HCT116 (cell line): ENCODE data around the gene PRCD. TPM values are rescaled to one million over a fixed set of nuclear protein-coding genes. Genes with fewer than 3 reads are reported as not detected.

Experiments used
- ATAC-seq: fragments of 200-7000 bp; cut with Tn5 transposase; 2 replicates; pipeline ENCODE4 v1.9.1; 2020; ENCODE audit warnings: mild to moderate bottlenecking, moderate library complexity
- BruUV-seq: library from RNA; stranded (reverse); fragments of 400-500 nt; replicated peaks from 2 replicates; lab custom pipeline; 2021; lab: Mats Ljungman, UMichigan
- CTCF ChIA-PET: fragments of 300-600 bp; sonication (Branson Sonifier 250); formaldehyde crosslinking; loops from one replicate; lab custom pipeline; 2021; ENCODE audit warnings: antibody characterized with exemption; lab: Charles Lee
- POLR2A ChIA-PET: fragments of 300-600, 350-600 bp; sonication (Branson Sonifier 250); formaldehyde crosslinking; loops from one replicate; lab custom pipeline; 2021; ENCODE audit warnings: antibody characterized with exemption; lab: Charles Lee
- RAD21 ChIA-PET, 2 experiments: fragments of 300-600 bp; sonication (Branson Sonifier 250); formaldehyde crosslinking; loops; one replicate each; lab custom pipeline; 2023; ENCODE audit warnings: low total read pairs in 2 of 2; ENCODE audit not compliant: uncharacterized antibody in 2 of 2, unreplicated experiment in 2 of 2, low non-redundant PET in 1 of 2; lab: Charles Lee
- DNase-seq: peaks from one replicate; pipeline ENCODE4 v3.0.0-alpha.2; 2010; ENCODE audit warnings: low read depth, low spot score
- H2AFZ ChIP-seq: fragments of 200-600 bp; shearing (Covaris generic), sonication (generic); 2 replicates; pipeline ENCODE4 v1.6.1; 2017; ENCODE audit warnings: low read depth, mixed run types, mixed read lengths, antibody characterized with exemption, low read length; ENCODE audit not compliant: poor library complexity, severe bottlenecking
- H3K27ac ChIP-seq: 2 replicates; pipeline ENCODE4 v1.5.1; 2012; ENCODE audit warnings: low read depth, low read length
- H3K27me3 ChIP-seq: fragments of 200-600 bp; sonication (generic); 2 replicates; pipeline ENCODE4 v1.6.1; 2016; ENCODE audit warnings: mixed run types, low read length, mixed read lengths; ENCODE audit not compliant: insufficient read depth
- H3K36me3 ChIP-seq, 2 experiments: fragments of 200-500 bp in 1 of 2; fragments of 200-600 bp in 1 of 2; sonication (Bioruptor generic) in 1 of 2; sonication (generic) in 1 of 2; 2 replicates each; pipeline versions ENCODE4 v1.5.1 to v1.6.1; 2014 to 2016; ENCODE audit warnings: low read length in 2 of 2, inconsistent platforms in 1 of 2, mixed read lengths in 1 of 2, mixed run types in 1 of 2; ENCODE audit not compliant: insufficient read depth in 2 of 2, control insufficient read depth in 1 of 2
- H3K4me1 ChIP-seq, 2 experiments: fragments of 200-600 bp in 1 of 2; sonication (generic) in 1 of 2; 2 replicates each; pipeline versions ENCODE4 v1.5.1 to v1.6.1; 2012 to 2017; ENCODE audit warnings: low read length in 2 of 2, inconsistent platforms in 1 of 2, mild to moderate bottlenecking in 1 of 2, mixed read lengths in 1 of 2, mixed run types in 1 of 2, moderate library complexity in 1 of 2; ENCODE audit not compliant: insufficient read depth in 2 of 2, control insufficient read depth in 1 of 2
- H3K4me2 ChIP-seq: fragments of 200-600 bp; sonication (generic); 2 replicates; pipeline ENCODE4 v1.6.1; 2017; ENCODE audit warnings: mixed run types, low read length, mixed read lengths
- H3K4me3 ChIP-seq, 2 experiments: fragments of 200-600 bp in 1 of 2; sonication (generic) in 1 of 2; replicated peaks in 1 of 2; 2 replicates each; pipeline ENCODE4 v1.5.1; 2011 to 2016; ENCODE audit warnings: low read length in 2 of 2, control low read depth in 1 of 2, low read depth in 1 of 2, mild to moderate bottlenecking in 1 of 2, mixed read lengths in 1 of 2, mixed run types in 1 of 2
- H3K79me2 ChIP-seq: fragments of 200-600 bp; sonication (generic); 2 replicates; pipeline ENCODE4 v1.6.1; 2017; ENCODE audit warnings: mild to moderate bottlenecking, mixed run types, low read length, moderate library complexity, mixed read lengths; ENCODE audit not compliant: insufficient read depth
- H3K9ac ChIP-seq: fragments of 200-600 bp; sonication (generic); 2 replicates; pipeline ENCODE4 v1.6.1; 2016; ENCODE audit warnings: low read length, mixed read lengths
- H3K9me2 ChIP-seq: fragments of 200-600 bp; sonication (generic), shearing (Covaris generic); 2 replicates; pipeline ENCODE4 v1.6.1; 2017; ENCODE audit warnings: mixed run types, mild to moderate bottlenecking, moderate library complexity; ENCODE audit not compliant: insufficient read depth
- H3K9me3 ChIP-seq, 2 experiments: fragments of 200-500 bp in 1 of 2; fragments of 200-600 bp in 1 of 2; sonication (Bioruptor generic) in 1 of 2; sonication (generic) in 1 of 2; 2 replicates each; pipeline ENCODE4 v1.6.1; 2014 to 2017; ENCODE audit warnings: low read length in 2 of 2, mixed read lengths in 2 of 2, inconsistent platforms in 1 of 2, low read depth in 1 of 2, mild to moderate bottlenecking in 1 of 2, mixed run types in 1 of 2, moderate library complexity in 1 of 2; ENCODE audit not compliant: control insufficient read depth in 1 of 2, insufficient read depth in 1 of 2
- H4K20me1 ChIP-seq: fragments of 200-600 bp; sonication (generic), shearing (Covaris generic); 2 replicates; pipeline ENCODE4 v1.6.1; 2017; ENCODE audit warnings: mixed run types, mild to moderate bottlenecking, moderate library complexity; ENCODE audit not compliant: insufficient read depth
- CEBPB ChIP-seq: IDR thresholded peaks from 2 replicates; pipeline ENCODE4 v1.6.1; 2012; ENCODE audit warnings: low read depth
- CTCF ChIP-seq, 3 experiments: fragments of 200-600 bp in 1 of 3; sonication (generic) in 1 of 3; IDR thresholded peaks in 2 of 3; conservative IDR thresholded peaks in 1 of 3; 2 replicates each; pipeline ENCODE4 v1.5.1; 2012 to 2017; ENCODE audit warnings: low read depth in 2 of 3, low read length in 2 of 3, antibody characterized with exemption in 1 of 3, borderline replicate concordance in 1 of 3, control low read depth in 1 of 3, mild to moderate bottlenecking in 1 of 3, mixed read lengths in 1 of 3, mixed run types in 1 of 3, moderate library complexity in 1 of 3; ENCODE audit not compliant: insufficient read depth in 1 of 3
- EGR1 ChIP-seq: IDR thresholded peaks from 2 replicates; pipeline ENCODE4 v1.6.1; 2012; ENCODE audit warnings: low read depth
- ELF1 ChIP-seq: IDR thresholded peaks from 2 replicates; pipeline ENCODE4 v1.6.1; 2012; ENCODE audit warnings: low read depth, borderline replicate concordance
- EZH2 ChIP-seq: fragments of 200-600 bp; sonication (generic); IDR thresholded peaks from 2 replicates; pipeline ENCODE4 v1.6.1; 2017; ENCODE audit warnings: antibody characterized with exemption, mixed run types
- EZH2phosphoT487 ChIP-seq: fragments of 200-600 bp; IDR thresholded peaks from 2 replicates; pipeline ENCODE4 v1.6.1; 2018; ENCODE audit warnings: antibody characterized with exemption, borderline replicate concordance
- FOSL1 ChIP-seq: IDR thresholded peaks from 2 replicates; pipeline ENCODE4 v1.6.1; 2012; ENCODE audit warnings: low read depth
- JUND ChIP-seq: IDR thresholded peaks from 2 replicates; pipeline ENCODE4 v1.6.1; 2012
- POLR2AphosphoS5 ChIP-seq: IDR thresholded peaks from 2 replicates; pipeline ENCODE4 v1.6.1; 2011; ENCODE audit warnings: mild to moderate bottlenecking, low read depth, low read length, moderate library complexity
- REST ChIP-seq: IDR thresholded peaks from 2 replicates; pipeline ENCODE4 v1.6.1; 2012; ENCODE audit warnings: low read depth
- SIN3A ChIP-seq: IDR thresholded peaks from 2 replicates; pipeline ENCODE4 v1.6.1; 2012; ENCODE audit warnings: low read depth
- SP1 ChIP-seq: IDR thresholded peaks from 2 replicates; pipeline ENCODE4 v1.6.1; 2012; ENCODE audit warnings: low read depth
- TCF7L2 ChIP-seq: IDR thresholded peaks from 2 replicates; pipeline ENCODE4 v1.7.0; 2011; ENCODE audit warnings: borderline replicate concordance, inconsistent platforms; ENCODE audit not compliant: insufficient read depth, insufficient read length; ENCODE audit errors: extremely low read depth
- YY1 ChIP-seq: IDR thresholded peaks from 2 replicates; pipeline ENCODE4 v1.6.1; 2011; ENCODE audit warnings: low read length, low read depth, moderate library complexity, mild to moderate bottlenecking; ENCODE audit not compliant: insufficient replicate concordance; ENCODE audit errors: extremely low read depth
- intact Hi-C: fragments of 100-400 bp; cut with micrococcal nuclease; formaldehyde crosslinking; loops from 2 replicates; pipeline ENCODE4 v1.10.0; 2022
- total RNA-seq: library from RNA; stranded (reverse); gene quantifications from one replicate; pipeline ENCODE4 v1.2.1, GENCODE V29; 2021; ENCODE audit not compliant: unreplicated experiment
- TF ChIP-seq, protein P1 (sequence below): IDR thresholded peaks from 2 replicates; pipeline ENCODE4 v1.6.1; 2012

Gene PRCD
- total RNA-seq, 1 experiment from 2014 or later: not detected

- Histone ChIP-seq H3K9ac (no peak overlapping the region), H3K9me3 (no peaks in the 10 kb centered on the region), H4K20me1 (no peaks in the 10 kb centered on the region), H3K4me1 (peaks cover 17 to 56% of the 10 kb centered on the region in 2 experiments), H3K27ac (no peak overlapping the region), H3K79me2 (no peaks in the 10 kb centered on the region; the same call in 1 of the 2 replicates), H2AFZ (no peak overlapping the region), H3K9me2 (no peaks in the 10 kb centered on the region), H3K4me3 (no peak overlapping the region)
- ChIA-PET RAD21 (no interaction called here), CTCF (interaction anchor here (1.7 kb wide), 1 partner anchor 33 kb away, joined by 4 read pairs; no protein-coding TSS in a partner anchor), POLR2A (interaction anchor here (1.0 to 2.0 kb wide), 2 partner anchors 10 to 13 kb away, joined by 3 to 7 read pairs; partner anchors contain the start of gene RHBDF2)
- intact Hi-C loops: no loop called here
- no TSS peak for BruUV-seq
- no peak for ATAC-seq
- TF ChIP-seq REST (no peak), EGR1 (no peak), FOSL1 (no peak), POLR2AphosphoS5 (no peak), SIN3A (no peak), JUND (no peak), SP1 (no peak), EZH2 (no peak), YY1 (no peak), CEBPB (no peak), EZH2phosphoT487 (no peak), TCF7L2 (no peak), ELF1 (no peak), CTCF (IDR thresholded peaks at IDR 0.05 in 2 of 3, conservative IDR thresholded peaks at IDR 0.05 in 1 of 3; ENCODE audit: borderline replicate concordance in 1 of 3, insufficient read depth in 1 of 3, low read depth in 2 of 3, low read length in 2 of 3) (no peak)
- TF ChIP-seq, protein P1, sequence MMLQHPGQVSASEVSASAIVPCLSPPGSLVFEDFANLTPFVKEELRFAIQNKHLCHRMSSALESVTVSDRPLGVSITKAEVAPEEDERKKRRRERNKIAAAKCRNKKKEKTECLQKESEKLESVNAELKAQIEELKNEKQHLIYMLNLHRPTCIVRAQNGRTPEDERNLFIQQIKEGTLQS: no peak
- TF ChIP-seq, all 23 proteins: peak for 0
- no peak for DNase-seq
- Histone ChIP-seq H3K27me3 (no peaks in the 10 kb centered on the region), H3K36me3 (peaks cover 3 to 5% of the 10 kb centered on the region in 2 experiments; a peak in 1 of 4 replicates), H3K4me2 (no peak overlapping the region)
These were observed 49.6 kb upstream of the PRCD start for GRCh38 chr17:76490112-76490710.
